ENCODE results near the gene NAGLU. TPM values are rescaled to one million over a fixed set of nuclear protein-coding genes. Genes with fewer than 3 reads are reported as not detected.
"Not testable (repeated sequence)": the region's sequence is repeated elsewhere in the genome, so short reads cannot be mapped to it uniquely, and the experiment has no call there.

NAGLU gene
- total RNA-seq, 1 donor from 2014 or later = 22.2 TPM

DNA sequence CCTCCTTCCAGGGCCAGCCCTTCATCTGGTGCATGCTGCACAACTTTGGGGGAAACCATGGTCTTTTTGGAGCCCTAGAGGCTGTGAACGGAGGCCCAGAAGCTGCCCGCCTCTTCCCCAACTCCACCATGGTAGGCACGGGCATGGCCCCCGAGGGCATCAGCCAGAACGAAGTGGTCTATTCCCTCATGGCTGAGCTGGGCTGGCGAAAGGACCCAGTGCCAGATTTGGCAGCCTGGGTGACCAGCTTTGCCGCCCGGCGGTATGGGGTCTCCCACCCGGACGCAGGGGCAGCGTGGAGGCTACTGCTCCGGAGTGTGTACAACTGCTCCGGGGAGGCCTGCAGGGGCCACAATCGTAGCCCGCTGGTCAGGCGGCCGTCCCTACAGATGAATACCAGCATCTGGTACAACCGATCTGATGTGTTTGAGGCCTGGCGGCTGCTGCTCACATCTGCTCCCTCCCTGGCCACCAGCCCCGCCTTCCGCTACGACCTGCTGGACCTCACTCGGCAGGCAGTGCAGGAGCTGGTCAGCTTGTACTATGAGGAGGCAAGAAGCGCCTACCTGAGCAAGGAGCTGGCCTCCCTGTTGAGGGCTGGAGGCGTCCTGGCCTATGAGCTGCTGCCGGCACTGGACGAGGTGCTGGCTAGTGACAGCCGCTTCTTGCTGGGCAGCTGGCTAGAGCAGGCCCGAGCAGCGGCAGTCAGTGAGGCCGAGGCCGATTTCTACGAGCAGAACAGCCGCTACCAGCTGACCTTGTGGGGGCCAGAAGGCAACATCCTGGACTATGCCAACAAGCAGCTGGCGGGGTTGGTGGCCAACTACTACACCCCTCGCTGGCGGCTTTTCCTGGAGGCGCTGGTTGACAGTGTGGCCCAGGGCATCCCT is 7.4 kb downstream of the NAGLU start:
- intact Hi-C loops (cut with micrococcal nuclease) = no loop called here

DNA sequence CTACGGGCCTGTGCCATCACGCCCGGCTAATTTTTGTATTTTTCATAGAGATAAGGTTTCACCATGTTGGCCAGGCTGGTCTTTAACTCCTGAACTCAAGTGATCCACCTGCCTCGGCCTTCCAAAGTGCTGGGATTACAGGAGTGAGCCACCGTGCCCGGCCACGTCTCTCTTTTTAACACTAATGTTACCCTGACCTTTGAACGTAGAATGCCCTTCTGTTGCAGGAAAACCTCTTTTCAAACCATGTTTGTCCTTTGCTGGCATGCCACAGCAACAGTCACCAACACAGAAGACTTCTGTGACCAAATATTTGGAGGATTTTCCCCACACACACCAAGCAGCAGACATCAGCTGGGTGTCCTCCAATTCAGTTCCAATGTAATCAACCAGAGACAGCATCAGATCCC is 8.8 kb downstream of the NAGLU start:
- intact Hi-C loops (cut with micrococcal nuclease) = no loop called here

DNA sequence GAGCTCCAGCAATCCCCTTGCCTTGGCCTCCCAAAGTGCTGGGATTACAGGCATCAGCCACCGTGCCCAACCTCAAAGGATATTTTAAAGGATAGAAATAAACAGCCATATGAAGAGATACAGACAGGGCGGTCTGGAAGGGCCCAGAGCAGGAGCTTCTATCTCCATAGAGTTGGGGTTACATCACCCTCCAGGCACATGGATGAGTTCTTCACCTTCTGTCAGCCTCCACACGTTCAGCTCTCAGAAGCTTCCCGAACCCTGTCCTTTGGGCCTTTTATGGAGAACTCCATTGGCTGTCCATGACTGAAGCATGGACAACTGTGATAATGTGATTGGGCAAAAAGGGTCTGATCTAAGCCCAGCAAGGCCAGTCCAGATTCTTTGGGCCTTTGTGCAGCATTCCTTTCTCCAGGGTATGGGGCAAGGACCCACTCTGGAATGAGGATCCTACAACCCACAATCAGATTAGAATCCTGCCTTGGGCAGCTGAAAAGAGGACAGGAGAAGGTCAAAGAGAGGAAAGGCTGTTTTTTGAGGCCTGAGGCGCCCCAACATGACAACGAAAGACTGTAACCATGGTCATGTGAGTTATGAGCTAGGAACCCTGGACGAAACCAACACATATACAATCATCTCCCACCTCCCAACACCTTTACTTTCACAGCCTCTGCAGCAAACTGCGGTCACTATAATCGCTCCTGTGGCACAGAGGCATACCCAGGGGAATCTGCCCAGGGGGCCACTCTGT is 9.9 kb downstream of the NAGLU start:
- intact Hi-C loops (cut with micrococcal nuclease) = not testable (repeated sequence)

DNA sequence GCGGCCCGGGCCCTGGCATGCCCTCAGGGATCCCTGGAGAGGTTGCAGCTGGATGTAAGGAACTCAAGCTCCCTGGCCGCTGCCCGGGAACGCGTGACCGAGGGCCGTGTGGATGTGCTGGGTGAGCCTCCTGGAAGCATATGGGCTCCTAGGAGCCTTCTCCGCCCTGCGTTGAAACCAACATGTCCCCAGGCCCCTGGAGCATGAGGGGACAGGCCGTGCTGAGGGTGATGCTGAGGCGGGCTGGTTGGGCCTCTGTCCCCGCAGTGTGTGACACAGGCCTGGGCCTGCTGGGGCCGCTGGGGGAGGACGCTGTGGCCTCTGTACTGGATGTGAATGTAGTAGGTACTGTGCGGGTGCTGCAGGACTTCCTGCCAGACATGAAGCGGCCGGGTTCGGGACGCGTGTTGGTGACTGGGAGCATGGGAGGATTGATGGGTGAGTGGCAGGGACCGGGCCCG is 11.0 kb downstream of the NAGLU start:
- intact Hi-C loops (cut with micrococcal nuclease) = no loop called here

DNA sequence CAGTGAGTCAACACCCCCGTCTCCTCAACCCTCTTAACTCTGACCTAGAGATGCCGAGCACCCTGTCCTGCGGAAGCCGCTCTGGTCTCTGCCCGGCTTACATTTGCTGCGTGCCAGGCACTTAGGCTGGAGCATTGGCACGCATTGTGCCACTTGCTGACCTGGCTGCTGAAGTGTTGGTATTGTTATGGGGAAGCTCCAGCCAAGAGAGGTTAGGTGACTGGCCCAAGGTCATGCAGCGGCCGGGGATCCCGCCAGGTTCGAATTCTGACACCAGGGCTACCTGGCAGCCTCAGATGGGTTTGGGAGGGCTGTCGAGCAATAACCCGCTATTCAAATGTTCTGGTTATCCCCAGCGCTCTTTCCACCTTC is 11.6 kb downstream of the NAGLU start:
- intact Hi-C loops (cut with micrococcal nuclease) = no loop called here

DNA sequence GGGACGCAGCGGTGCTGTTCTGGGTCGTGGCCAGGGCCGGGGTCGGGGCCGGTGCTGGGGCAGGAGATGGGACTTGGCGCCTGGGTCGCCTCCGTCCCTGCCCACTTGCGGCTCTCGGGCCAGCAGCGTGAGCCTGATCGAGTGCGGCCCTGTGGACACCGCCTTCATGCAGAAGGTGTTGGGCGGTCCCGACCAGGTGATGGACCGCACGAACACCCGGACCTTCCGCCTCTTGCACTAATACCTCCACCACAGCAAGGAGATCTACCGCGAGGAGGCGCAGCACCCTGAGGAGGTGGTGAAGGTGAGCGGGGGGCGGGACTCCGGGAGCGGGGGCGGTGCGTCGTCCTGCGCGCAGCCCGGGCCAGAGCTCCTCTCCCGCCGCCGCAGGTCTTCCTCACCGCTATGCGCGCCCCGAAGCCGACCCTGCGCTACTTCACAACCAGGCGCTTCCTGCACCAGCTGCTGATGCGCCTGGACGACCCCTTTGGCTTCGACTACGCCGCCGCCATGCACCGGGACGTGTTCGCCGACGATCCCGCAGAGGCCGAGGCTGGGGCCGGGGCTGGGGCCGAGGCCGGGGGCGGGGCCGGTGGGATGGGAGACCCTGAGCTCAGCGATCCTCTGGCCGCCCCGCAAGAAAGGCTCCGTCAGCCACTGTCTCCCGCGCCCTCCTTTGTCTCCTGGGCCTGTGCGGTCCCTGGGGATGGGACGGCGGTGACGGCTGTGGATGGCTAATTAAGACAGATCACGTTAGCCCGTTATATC is 12.2 kb downstream of the NAGLU start:
- intact Hi-C loops (cut with micrococcal nuclease) = no loop called here

DNA sequence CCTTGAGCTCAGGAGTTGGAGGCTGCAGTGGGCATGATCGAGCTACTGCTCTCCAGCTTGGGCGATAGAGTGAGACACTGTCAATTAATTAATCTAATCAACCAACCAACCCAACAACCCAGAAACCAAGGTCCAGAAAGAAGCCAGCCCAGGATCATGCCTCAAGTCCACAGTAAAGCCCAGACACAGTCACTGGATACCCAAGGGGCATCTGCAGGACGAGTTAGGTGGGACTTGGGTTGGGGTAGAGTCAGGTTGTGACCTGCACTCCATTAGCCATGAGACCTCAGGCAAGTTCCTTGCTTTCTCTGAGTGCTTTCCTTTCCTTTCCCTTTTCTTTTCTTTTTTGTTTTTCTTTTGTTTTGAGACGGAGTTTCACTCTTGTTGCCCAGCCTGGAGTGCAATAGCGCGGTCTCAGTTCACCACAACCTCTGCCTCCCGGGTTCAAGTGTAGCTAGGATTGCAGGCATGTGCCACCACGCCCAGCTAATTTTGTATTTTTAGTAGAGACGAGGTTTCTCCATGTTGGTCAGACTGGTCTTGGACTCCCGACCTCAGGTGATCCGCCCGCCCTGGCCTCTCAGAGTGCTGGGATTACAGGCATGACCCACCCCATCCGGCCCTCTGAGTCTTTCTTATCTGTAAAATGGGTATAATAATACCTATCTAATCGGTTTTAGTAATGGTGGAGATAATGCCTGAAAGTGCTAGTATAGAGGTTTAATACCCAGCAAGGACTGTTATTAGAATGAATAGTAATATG is 13.1 kb downstream of the NAGLU start:
- intact Hi-C loops (cut with micrococcal nuclease) = no loop called here

DNA sequence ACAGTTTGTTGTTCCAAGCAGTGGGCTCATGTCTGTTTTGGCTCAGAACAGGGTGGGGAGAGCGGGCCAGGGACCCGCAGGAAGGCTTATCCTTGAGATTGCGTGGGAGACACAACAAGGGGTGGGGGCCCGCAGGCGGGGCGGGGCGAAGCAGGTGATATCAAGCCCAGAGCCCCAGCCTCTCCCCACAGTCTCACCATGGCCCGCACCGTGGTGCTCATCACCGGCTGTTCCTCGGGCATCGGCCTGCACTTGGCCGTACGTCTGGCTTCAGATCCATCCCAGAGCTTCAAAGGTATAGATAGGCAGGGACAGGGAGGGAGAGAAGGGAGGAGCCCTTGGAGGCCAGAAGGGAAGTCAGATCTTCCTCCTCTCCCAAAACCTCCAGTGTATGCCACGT is 16.7 kb downstream of the NAGLU start, which contains the start of gene HSD17B1:
Gene HSD17B1 (plus strand): TSS at position 188 of the 400 bp plus-strand sequence. CDS start 11 bp downstream, at position 199.
- intact Hi-C loops (cut with micrococcal nuclease) = not testable (repeated sequence)

DNA sequence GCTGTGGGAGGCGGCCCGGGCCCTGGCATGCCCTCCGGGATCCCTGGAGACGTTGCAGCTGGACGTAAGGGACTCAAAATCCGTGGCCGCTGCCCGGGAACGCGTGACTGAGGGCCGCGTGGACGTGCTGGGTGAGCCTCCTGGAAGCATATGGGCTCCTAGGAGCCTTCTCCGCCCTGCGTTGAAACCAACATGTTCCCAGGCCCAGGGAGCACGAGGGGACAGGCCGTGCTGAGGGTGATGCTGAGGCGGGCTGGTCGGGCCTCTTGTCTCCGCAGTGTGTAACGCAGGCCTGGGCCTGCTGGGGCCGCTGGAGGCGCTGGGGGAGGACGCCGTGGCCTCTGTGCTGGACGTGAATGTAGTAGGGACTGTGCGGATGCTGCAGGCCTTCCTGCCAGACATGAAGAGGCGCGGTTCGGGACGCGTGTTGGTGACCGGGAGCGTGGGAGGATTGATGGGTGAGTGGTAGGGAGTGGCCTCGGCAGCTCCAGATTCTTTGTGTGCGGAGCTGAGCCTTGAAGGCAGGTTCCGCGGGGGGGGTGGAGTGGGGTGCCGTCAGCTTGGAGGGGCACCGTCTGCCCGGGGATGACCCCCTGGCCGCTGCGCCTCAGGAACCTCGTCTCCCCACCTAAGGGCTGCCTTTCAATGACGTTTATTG is 17.2 kb downstream of the NAGLU start:
- intact Hi-C loops (cut with micrococcal nuclease) = no loop called here

DNA sequence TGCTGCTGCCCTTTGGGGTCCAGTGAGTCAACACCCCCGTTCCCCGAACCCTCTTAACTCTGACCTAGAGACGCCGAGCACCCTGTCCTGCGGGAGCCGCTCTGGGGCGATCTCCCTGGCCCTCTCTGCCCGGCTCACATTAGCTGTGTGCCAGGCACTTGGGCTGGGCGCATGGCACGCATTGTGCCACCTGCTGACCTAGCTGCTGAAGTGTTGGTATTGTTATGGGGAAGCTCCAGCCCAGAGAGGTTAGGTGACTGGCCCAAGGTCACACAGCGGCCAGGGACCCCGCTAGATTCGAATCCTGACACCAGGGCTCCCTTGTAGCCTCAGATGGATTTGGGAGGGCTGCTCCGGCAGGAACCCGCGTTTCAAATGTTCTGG is 17.8 kb downstream of the NAGLU start:
- intact Hi-C loops (cut with micrococcal nuclease) = loop anchor here (1.0 kb wide), 1 partner anchor 8 kb away; the partner anchor contains the start of gene COASY

DNA sequence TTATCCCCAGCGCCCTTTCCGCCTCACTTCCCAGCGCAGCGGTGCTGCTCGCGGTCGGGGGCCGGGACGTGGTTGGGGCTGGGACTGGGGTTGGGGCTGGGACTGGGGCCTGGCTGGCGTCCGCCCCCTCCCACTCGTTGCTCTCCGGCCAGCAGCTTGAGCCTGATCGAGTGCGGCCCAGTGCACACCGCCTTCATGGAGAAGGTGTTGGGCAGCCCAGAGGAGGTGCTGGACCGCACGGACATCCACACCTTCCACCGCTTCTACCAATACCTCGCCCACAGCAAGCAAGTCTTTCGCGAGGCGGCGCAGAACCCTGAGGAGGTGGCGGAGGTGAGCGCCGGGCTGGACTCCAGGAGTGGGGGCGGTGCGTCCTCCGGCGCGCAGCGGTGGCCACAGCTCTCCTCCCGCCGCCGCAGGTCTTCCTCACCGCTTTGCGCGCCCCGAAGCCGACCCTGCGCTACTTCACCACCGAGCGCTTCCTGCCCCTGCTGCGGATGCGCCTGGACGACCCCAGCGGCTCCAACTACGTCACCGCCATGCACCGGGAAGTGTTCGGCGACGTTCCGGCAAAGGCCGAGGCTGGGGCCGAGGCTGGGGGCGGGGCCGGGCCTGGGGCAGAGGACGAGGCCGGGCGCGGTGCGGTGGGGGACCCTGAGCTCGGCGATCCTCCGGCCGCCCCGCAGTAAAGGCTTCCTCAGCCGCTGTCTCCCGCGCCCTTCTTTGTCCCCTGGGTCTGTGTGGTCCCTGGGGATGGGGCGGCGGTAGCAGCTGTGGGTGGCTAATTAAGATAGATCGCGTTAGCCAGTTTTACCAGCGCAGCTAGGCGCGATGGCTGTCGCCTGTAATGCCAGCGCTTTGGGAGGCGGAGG is 18.4 kb downstream of the NAGLU start:
- intact Hi-C loops (cut with micrococcal nuclease) = loop anchor here (1.0 kb wide), 1 partner anchor 8 kb away; the partner anchor contains the start of gene COASY

DNA sequence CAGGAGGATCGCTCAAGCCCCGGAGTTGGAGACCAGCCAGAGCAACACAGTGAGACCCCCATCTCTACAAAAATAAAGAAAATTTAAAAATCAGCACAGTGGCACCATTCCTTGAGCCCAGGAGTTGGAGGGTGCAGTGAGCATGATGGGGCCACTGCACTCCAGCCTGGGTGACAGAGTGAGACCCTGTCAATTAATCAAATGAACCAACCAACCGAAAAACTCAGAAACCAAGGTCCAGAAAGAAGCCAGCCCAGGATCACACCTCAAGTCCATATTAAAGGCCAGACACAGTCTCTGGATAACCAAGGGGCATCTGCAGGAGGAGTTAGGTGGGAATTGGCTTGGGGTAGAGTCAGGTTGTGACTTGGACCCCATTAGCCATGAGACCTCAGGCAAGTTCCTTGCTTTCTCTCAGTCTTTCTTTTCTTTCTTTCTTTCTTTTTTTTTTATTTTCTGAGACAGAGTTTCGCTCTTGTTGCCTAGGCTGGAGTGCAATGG is 19.1 kb downstream of the NAGLU start:
- intact Hi-C loops (cut with micrococcal nuclease) = no loop called here

DNA sequence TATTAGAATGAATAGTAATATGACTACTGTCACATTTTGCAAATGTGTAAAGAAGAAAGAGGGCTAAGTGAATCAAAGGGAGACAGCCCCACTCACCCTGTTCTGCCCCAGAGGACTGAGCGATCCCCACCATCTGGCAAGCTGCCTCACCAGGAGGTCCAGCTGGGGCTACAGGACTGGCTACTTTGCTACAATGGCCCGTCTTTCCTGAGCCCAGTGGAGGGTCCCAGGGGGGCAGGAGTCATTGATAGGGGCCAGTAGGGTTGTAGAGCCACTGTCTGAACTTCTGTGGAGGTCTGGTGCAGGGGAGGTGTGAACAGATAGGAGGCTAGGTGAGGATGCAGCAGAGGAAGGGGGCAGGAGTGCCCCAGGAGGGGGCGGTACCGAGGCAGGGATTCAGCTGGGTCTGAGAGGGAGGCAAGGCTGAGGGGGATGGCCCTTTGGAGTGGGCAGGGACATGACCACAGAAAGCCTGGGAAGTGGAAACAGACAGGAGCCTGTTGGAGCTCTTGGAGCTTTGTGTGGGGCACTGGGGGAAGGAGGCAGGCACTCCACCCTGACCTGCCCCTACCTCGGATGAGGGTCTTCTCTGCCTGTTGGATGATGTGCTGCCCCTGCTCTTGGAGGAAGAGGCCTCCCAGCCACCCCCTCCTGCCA is 20.0 kb downstream of the NAGLU start:
- intact Hi-C loops (cut with micrococcal nuclease) = not testable (repeated sequence)

DNA sequence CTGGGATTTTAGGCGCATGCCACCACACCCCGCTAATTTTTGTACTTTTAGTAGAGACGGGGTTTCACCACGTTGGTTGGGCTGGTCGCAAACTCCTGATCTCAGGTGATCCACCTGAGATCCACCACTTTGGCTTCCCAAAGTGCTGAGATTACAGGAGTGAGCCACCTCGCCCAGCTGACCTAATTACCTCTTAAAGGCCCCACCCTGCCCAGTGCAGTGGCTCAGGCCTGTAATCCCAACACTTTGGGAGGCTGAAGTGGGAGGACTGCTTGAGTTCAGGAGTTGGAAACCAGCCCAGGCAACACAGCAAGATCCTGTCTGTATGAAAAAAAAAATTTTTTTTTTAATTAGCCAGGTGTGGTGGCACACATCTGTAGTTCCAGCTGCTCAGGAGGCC is 23.0 kb downstream of the NAGLU start:
- intact Hi-C loops (cut with micrococcal nuclease) = no loop called here

DNA sequence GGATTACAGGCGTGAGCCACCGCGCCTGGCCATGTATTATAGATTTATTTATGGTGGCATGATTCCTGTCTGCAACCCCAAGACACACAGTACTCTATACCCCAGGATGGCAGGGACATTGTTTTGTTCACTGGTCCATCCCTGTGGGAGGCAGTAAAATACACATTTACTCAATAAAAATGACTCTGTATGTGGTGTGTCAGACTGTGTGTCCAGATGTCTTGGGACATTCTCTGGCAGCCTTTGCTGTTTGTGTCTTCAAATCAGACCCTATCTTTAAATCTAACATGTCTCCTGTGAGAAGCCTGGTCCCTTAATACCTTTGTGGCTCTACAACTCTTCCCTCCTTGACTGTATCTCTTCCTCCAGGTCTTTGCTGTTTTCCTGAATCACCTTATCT is 24.2 kb downstream of the NAGLU start:
- intact Hi-C loops (cut with micrococcal nuclease) = loop anchor here (10.0 kb wide), 1 partner anchor 925 kb away; the partner anchor contains the start of gene DHX8

DNA sequence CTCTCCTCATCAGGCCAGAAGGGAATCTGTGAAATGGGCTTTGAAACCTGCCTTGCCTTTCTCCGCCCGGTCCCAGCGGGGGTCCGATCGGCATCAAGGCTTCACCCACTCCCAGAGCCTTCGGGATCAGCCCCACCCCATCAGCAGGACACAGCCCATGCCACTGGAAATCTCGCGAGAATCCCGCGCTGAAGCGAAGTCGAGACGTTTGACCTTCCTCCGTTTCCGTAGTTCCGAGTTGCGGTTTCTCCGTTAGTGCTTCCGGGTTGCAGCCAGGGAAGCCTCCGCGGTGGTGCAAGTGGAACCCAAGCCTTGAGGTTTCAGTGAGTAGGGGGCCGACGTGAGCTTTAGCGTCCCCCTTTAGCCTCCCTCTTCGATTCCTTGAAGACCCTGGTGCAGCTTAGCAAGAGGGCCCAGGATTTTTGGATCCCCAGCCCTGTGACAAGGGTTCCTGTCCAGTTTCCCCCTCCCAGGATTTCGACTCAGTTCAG is 25.9 kb downstream of the NAGLU start, which contains the start of gene COASY:
Gene COASY (plus strand): TSS at position 252 of the 491 bp plus-strand sequence. CDS start 475 bp downstream, outside the sequence.
- intact Hi-C loops (cut with micrococcal nuclease) = loop anchor here (1.0 to 10.0 kb wide), 4 partner anchors 8 to 923 kb away; partner anchors contain the start of genes DHX8, PSMC3IP, RETREG3 and TUBG1

DNA sequence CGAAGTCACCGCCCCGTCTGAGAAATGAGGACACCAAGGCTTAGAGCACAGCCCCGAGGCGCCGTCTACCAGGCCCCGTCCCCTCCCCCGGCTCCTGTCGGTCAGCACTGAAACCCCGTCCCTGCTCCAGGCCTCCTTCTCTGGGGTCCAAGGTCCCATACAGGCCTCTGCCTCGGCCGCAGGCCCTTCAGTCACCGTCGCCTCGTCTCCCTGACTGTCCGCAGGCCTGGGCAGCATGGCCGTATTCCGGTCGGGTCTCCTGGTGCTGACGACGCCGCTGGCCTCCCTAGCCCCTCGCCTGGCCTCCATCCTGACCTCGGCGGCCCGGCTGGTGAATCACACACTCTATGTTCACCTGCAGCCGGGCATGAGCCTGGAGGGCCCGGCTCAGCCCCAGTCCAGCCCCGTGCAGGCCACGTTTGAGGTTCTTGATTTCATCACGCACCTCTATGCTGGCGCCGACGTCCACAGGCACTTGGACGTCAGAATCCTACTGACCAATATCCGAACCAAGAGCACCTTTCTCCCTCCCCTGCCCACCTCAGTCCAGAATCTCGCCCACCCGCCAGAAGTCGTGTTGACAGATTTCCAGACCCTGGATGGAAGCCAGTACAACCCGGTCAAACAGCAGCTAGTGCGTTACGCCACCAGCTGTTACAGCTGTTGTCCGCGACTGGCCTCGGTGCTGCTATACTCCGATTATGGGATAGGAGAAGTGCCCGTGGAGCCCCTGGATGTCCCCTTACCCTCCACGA is 26.5 kb downstream of the NAGLU start:
- intact Hi-C loops (cut with micrococcal nuclease) = loop anchor here (1.0 to 10.0 kb wide), 4 partner anchors 8 to 922 kb away; partner anchors contain the start of genes DHX8, PSMC3IP, RETREG3 and TUBG1
